Natural killer cell (primary cell): ENCODE measurements around the gene C19orf81. TPM values are rescaled to one million over a fixed set of nuclear protein-coding genes. Genes with fewer than 3 reads are reported as not detected.

ENCODE experiments used
- ATAC-seq, 3 donors: fragments of 150-1000 bp in 2 of 3; fragments of 200-7000 bp in 1 of 3; cut with Tn5 transposase; 1 replicate in 1 of 3; 2 replicates in 2 of 3; pipeline ENCODE4 v1.10.0; 2021; ENCODE audit warnings: mild to moderate bottlenecking in 2 of 3, moderate library complexity in 2 of 3
- DNase-seq, 2 donors: peaks; one replicate each; pipeline versions ENCODE4 v3.0.0 to v3.0.0-alpha.2; 2013 to 2021; ENCODE audit warnings: mixed read lengths in 1 of 2
- H3K27ac ChIP-seq: one replicate; pipeline ENCODE4 v1.5.1; 2013; ENCODE audit warnings: mild to moderate bottlenecking, low read length
- H3K27me3 ChIP-seq: one replicate; pipeline ENCODE4 v1.6.1; 2013; ENCODE audit warnings: low read length; ENCODE audit not compliant: control insufficient read depth, insufficient read depth
- H3K36me3 ChIP-seq: one replicate; pipeline ENCODE4 v1.6.1; 2013; ENCODE audit warnings: low read length; ENCODE audit not compliant: control insufficient read depth, insufficient read depth
- H3K4me1 ChIP-seq: one replicate; pipeline ENCODE4 v1.6.1; 2013; ENCODE audit warnings: low read length; ENCODE audit not compliant: control insufficient read depth, insufficient read depth
- H3K4me3 ChIP-seq: one replicate; pipeline ENCODE4 v1.5.1; 2013; ENCODE audit warnings: low read length
- H3K9me3 ChIP-seq: one replicate; pipeline ENCODE4 v1.6.1; 2013; ENCODE audit warnings: low read length; ENCODE audit not compliant: control insufficient read depth, insufficient read depth
- H3K27ac Mint-ChIP-seq, 2 donors: one replicate each; pipeline ENCODE4 v1.8.0; 2022; ENCODE audit warnings: mild to moderate bottlenecking in 2 of 2, mixed read lengths in 2 of 2, moderate library complexity in 1 of 2
- H3K27me3 Mint-ChIP-seq, 2 donors: one replicate each; pipeline ENCODE4 v1.8.0; 2022; ENCODE audit warnings: low read depth in 2 of 2, mixed read lengths in 2 of 2
- H3K36me3 Mint-ChIP-seq: one replicate; pipeline ENCODE4 v1.8.0; 2022; ENCODE audit warnings: mixed read lengths
- H3K4me1 Mint-ChIP-seq, 2 donors: one replicate each; pipeline ENCODE4 v1.8.0; 2022; ENCODE audit warnings: mixed read lengths in 2 of 2
- H3K4me3 Mint-ChIP-seq: one replicate; pipeline ENCODE4 v1.8.0; 2022; ENCODE audit warnings: mild to moderate bottlenecking, moderate library complexity, mixed read lengths
- H3K9me3 Mint-ChIP-seq, 2 donors: one replicate each; pipeline ENCODE4 v1.8.0; 2022; ENCODE audit warnings: mixed read lengths in 2 of 2
- CTCF ChIP-seq: fragments of 200-600 bp; IDR thresholded peaks from one replicate; pipeline ENCODE4 v1.8.0; 2022; ENCODE audit warnings: antibody characterized with exemption
- WGBS: methylation state at CpG from one replicate; pipeline ENCODE4 v1.1.7; 2013; ENCODE audit warnings: missing lambda C conversion rate; ENCODE audit not compliant: insufficient coverage; 5-methylcytosine and 5-hydroxymethylcytosine counted together
- intact Hi-C: fragments of 100-400 bp; cut with micrococcal nuclease; formaldehyde crosslinking; loops from one replicate; pipeline ENCODE4 v1.14.2; 2022
- total RNA-seq, 4 donors: library from RNA; stranded (reverse); fragments of 120-200 nt in 1 of 4; gene quantifications; one replicate each; pipeline versions ENCODE4 v1.2.3 to v1.2.4, GENCODE V29; 2013 to 2022

Gene C19orf81
- total RNA-seq, 3 donors from 2014 or later (not counting 1 experiment from before 2014, with no cell fraction given) = not detected

GRCh38 chr19:50632151-50632835 is 17.0 kb upstream of the C19orf81 start:
- Histone ChIP-seq H3K4me3 (no peak overlapping the region), H3K27ac (no peak overlapping the region), H3K36me3 (no peaks in the 10 kb centered on the region), H3K27me3 (no peaks in the 10 kb centered on the region), H3K9me3 (peaks cover 20% of the 10 kb centered on the region), H3K4me1 (no peaks in the 10 kb centered on the region)
- H3K27ac Mint-ChIP-seq = no peak overlapping the region
- intact Hi-C loops = no loop called here
- peaks cover 0 to 2% of the 10 kb centered on the region in 2 donors for H3K9me3 Mint-ChIP-seq
- peaks cover 14% of the 10 kb centered on the region for H3K36me3 Mint-ChIP-seq
- DNase-seq = no peak
- no peaks in the 10 kb centered on the region for H3K4me1 Mint-ChIP-seq
- H3K27me3 Mint-ChIP-seq = peaks cover 11 to 18% of the 10 kb centered on the region in 2 donors
- H3K4me3 Mint-ChIP-seq = no peak overlapping the region
- WGBS = 85% methylated on average over 20 of the region's 20 CpGs
- no peak for ATAC-seq
- TF ChIP-seq CTCF = no peak

DNA sequence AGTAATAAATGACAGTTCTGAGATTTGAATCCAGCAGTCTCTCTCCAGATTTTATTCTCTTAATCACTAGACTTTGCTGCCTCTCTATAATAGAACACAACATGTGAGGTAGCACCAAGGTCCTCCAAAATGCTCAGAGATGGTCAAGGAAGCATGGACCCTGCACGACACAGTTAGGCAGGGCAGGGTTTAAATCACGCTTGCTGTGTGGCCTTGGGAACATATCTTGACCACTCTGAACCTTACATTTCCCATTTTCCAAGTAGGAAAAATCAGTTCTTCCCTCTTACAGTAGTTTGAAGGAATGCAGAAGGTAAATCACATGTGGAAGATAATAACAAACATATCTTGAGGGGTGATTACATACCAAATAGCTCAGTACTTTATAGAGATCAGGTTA is 15.9 kb upstream of the C19orf81 start:
- H3K4me1 ChIP-seq = no peaks in the 10 kb centered on the region
- intact Hi-C loops = no loop called here
- H3K27ac Mint-ChIP-seq = no peak overlapping the region
- peaks cover 0 to 3% of the 10 kb centered on the region in 2 donors for H3K9me3 Mint-ChIP-seq
- H3K4me3 Mint-ChIP-seq = no peak overlapping the region
- WGBS = 90% methylated on average over 2 of the region's 2 CpGs
- peaks cover 0 to 2% of the 10 kb centered on the region in 2 donors for H3K4me1 Mint-ChIP-seq
- DNase-seq (no peak), ATAC-seq (no peak)
- H3K27me3 Mint-ChIP-seq = peaks cover 22 to 26% of the 10 kb centered on the region in 2 donors
- H3K9me3 ChIP-seq = peaks cover 20% of the 10 kb centered on the region
- H3K4me3 ChIP-seq = no peak overlapping the region
- H3K27me3 ChIP-seq = no peaks in the 10 kb centered on the region
- H3K27ac ChIP-seq = no peak overlapping the region
- TF ChIP-seq CTCF = no peak
- no peaks in the 10 kb centered on the region for H3K36me3 ChIP-seq
- peaks cover 14% of the 10 kb centered on the region for H3K36me3 Mint-ChIP-seq

DNA sequence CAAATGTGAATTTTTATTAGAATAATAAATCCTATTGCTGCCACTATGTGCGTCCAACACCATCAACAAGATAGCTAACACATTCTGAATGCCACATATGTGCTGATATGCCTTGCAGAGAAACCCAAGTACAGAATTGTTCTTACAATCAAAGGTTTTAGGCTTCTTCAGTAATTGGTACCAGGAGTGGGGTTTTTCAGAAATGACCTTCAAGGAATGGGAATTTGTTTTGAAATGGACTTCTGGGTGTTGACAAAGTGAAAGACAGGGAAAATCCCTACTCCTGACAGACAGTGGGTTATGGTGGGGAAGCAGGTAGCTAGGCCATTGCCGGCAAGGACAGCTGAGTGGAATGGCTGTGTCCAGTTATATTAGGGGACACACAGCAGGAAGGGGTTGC is 15.3 kb upstream of the C19orf81 start:
- Mint-ChIP-seq H3K27ac (no peak overlapping the region), H3K27me3 (peaks cover 28 to 30% of the 10 kb centered on the region in 2 donors), H3K36me3 (peaks cover 14% of the 10 kb centered on the region), H3K4me1 (peaks cover 0 to 8% of the 10 kb centered on the region in 2 donors), H3K9me3 (peaks cover 0 to 6% of the 10 kb centered on the region in 2 donors), H3K4me3 (no peak overlapping the region)
- Histone ChIP-seq H3K27ac (no peak overlapping the region), H3K4me1 (peaks cover 3% of the 10 kb centered on the region), H3K36me3 (no peaks in the 10 kb centered on the region), H3K4me3 (no peak overlapping the region), H3K27me3 (peaks cover 3% of the 10 kb centered on the region), H3K9me3 (peaks cover 20% of the 10 kb centered on the region)
- 100% methylated on average over 1 of the region's 2 CpGs for WGBS
- ATAC-seq (no peak), DNase-seq (no peak)
- intact Hi-C loops = no loop called here
- no peak for TF ChIP-seq CTCF
